IMR-90 (cell line): ENCODE measurements around the gene EXOSC9. TPM values are rescaled to one million over a fixed set of nuclear protein-coding genes. Genes with fewer than 3 reads are reported as not detected.

Source experiments
- ATAC-seq: fragments of 200-7000 bp; cut with Tn5 transposase; 2 replicates; pipeline ENCODE4 v1.9.1; 2020; ENCODE audit warnings: low read depth, mild to moderate bottlenecking, moderate library complexity
- BruUV-seq: library from RNA; stranded (reverse); fragments of 400-500 nt; replicated peaks from 2 replicates; lab custom pipeline; 2021; lab: Mats Ljungman, UMichigan
- CTCF ChIA-PET: fragments of 300-600 bp; formaldehyde crosslinking; extraction: SDS; loops from one replicate; lab custom pipeline; 2021; ENCODE audit warnings: antibody characterized with exemption; lab: Yijun Ruan, JAX
- POLR2A ChIA-PET: fragments of 300-600 bp; sonication (Branson Sonifier 250); formaldehyde crosslinking; loops from one replicate; lab custom pipeline; 2022; ENCODE audit warnings: antibody characterized with exemption; ENCODE audit not compliant: unreplicated experiment; lab: Charles Lee
- DNase-seq: peaks from one replicate; pipeline ENCODE4 v3.0.0; 2013
- H2AFZ ChIP-seq: replicated peaks from 2 replicates; pipeline ENCODE3; 2013; ENCODE audit warnings: low read length, mild to moderate bottlenecking; ENCODE audit not compliant: poor library complexity
- H2AK5ac ChIP-seq: 2 replicates; pipeline ENCODE4 v1.6.1; 2013; ENCODE audit warnings: low read depth, low read length, inconsistent platforms
- H2AK9ac ChIP-seq: replicated peaks from 2 replicates; pipeline ENCODE3; 2013; ENCODE audit warnings: mild to moderate bottlenecking, low read depth, low read length, moderate library complexity; ENCODE audit not compliant: poor library complexity
- H2BK120ac ChIP-seq: 2 replicates; pipeline ENCODE4 v1.6.1; 2013; ENCODE audit warnings: low read depth, low read length, inconsistent platforms
- H2BK15ac ChIP-seq: 3 replicates; pipeline ENCODE4 v1.6.1; 2013; ENCODE audit warnings: low read depth, low read length, inconsistent platforms
- H2BK20ac ChIP-seq: 2 replicates; pipeline ENCODE4 v1.6.1; 2013; ENCODE audit warnings: low read depth, mild to moderate bottlenecking, inconsistent platforms, low read length, moderate library complexity
- H2BK5ac ChIP-seq: 2 replicates; pipeline ENCODE4 v1.6.1; 2013; ENCODE audit warnings: mild to moderate bottlenecking, low read depth, low read length, inconsistent platforms; ENCODE audit not compliant: poor library complexity, severe bottlenecking
- H3K14ac ChIP-seq: replicated peaks from 2 replicates; pipeline ENCODE4 v1.6.1; 2013; ENCODE audit warnings: low read depth, low read length, inconsistent platforms
- H3K18ac ChIP-seq: 2 replicates; pipeline ENCODE4 v1.6.1; 2013; ENCODE audit warnings: low read depth, low read length, control low read depth
- H3K23ac ChIP-seq: 2 replicates; pipeline ENCODE4 v1.6.1; 2013; ENCODE audit warnings: low read depth, low read length, inconsistent platforms
- H3K27ac ChIP-seq: 2 replicates; pipeline ENCODE4 v1.5.1; 2013; ENCODE audit warnings: mild to moderate bottlenecking, control low read depth, low read length; ENCODE audit not compliant: insufficient read depth
- H3K27me3 ChIP-seq: 2 replicates; pipeline ENCODE4 v1.6.1; 2013; ENCODE audit warnings: low read length; ENCODE audit not compliant: control insufficient read depth, insufficient read depth
- H3K36me3 ChIP-seq: 2 replicates; pipeline ENCODE4 v1.6.1; 2013; ENCODE audit warnings: low read length, mixed read lengths; ENCODE audit not compliant: control insufficient read depth, insufficient read depth
- H3K4ac ChIP-seq: 2 replicates; pipeline ENCODE4 v1.6.1; 2013; ENCODE audit warnings: low read depth, low read length, inconsistent platforms
- H3K4me1 ChIP-seq: 2 replicates; pipeline ENCODE4 v1.6.1; 2013; ENCODE audit warnings: low read length, mixed read lengths; ENCODE audit not compliant: control insufficient read depth, insufficient read depth
- H3K4me2 ChIP-seq: 2 replicates; pipeline ENCODE4 v1.6.1; 2013; ENCODE audit warnings: low read depth, mild to moderate bottlenecking, control low read depth, low read length, moderate library complexity
- H3K4me3 ChIP-seq: 2 replicates; pipeline ENCODE4 v1.5.1; 2013; ENCODE audit warnings: low read depth, mild to moderate bottlenecking, control low read depth, low read length, moderate library complexity; ENCODE audit not compliant: insufficient read depth
- H3K56ac ChIP-seq: 2 replicates; pipeline ENCODE4 v1.6.1; 2013; ENCODE audit warnings: low read length, inconsistent platforms; ENCODE audit not compliant: insufficient read depth; ENCODE audit errors: extremely low read depth
- H3K79me1 ChIP-seq, 2 experiments: 2 replicates each; pipeline ENCODE4 v1.6.1; 2013; ENCODE audit warnings: low read length in 2 of 2, inconsistent platforms in 1 of 2, low read depth in 1 of 2
- H3K9ac ChIP-seq: 2 replicates; pipeline ENCODE4 v1.6.1; 2013; ENCODE audit warnings: low read depth, low read length, control low read depth
- H3K9me1 ChIP-seq: 2 replicates; pipeline ENCODE4 v1.6.1; 2013; ENCODE audit warnings: low read length, inconsistent platforms; ENCODE audit not compliant: insufficient read depth
- H3K9me3 ChIP-seq: 2 replicates; pipeline ENCODE4 v1.6.1; 2013; ENCODE audit warnings: low read length; ENCODE audit not compliant: control insufficient read depth, insufficient read depth
- H4K20me1 ChIP-seq: 2 replicates; pipeline ENCODE4 v1.6.1; 2013; ENCODE audit warnings: low read length, inconsistent platforms; ENCODE audit not compliant: insufficient read depth
- H4K5ac ChIP-seq: 2 replicates; pipeline ENCODE4 v1.6.1; 2013; ENCODE audit warnings: mild to moderate bottlenecking, low read depth, low read length, control low read depth
- H4K8ac ChIP-seq, 2 experiments: 2 replicates each; pipeline ENCODE4 v1.6.1; 2013; ENCODE audit warnings: low read depth in 2 of 2, low read length in 2 of 2, control low read depth in 1 of 2, inconsistent platforms in 1 of 2
- H4K91ac ChIP-seq: 2 replicates; pipeline ENCODE4 v1.6.1; 2013; ENCODE audit warnings: low read depth, low read length, inconsistent platforms; ENCODE audit not compliant: insufficient read depth
- BHLHE40 ChIP-seq: fragments of 150-350 bp; IDR thresholded peaks from 2 replicates; pipeline ENCODE4 v1.6.1; 2016; ENCODE audit warnings: mild to moderate bottlenecking, low read depth, low read length
- CHD1 ChIP-seq: IDR thresholded peaks from 2 replicates; pipeline ENCODE4 v1.6.1; 2012; ENCODE audit warnings: low read depth, low read length, improper control_type of control experiment
- CTCF ChIP-seq: conservative IDR thresholded peaks from 2 replicates; pipeline ENCODE4 v1.5.1; 2012; ENCODE audit warnings: mild to moderate bottlenecking, low read depth, low read length, improper control_type of control experiment
- FOS ChIP-seq: fragments of 150-350 bp; IDR thresholded peaks from 2 replicates; pipeline ENCODE4 v1.6.1; 2016; ENCODE audit warnings: low read depth, low read length
- MAZ ChIP-seq: IDR thresholded peaks from 2 replicates; pipeline ENCODE4 v1.6.1; 2012; ENCODE audit warnings: low read depth, mild to moderate bottlenecking, low read length, improper control_type of control experiment, moderate library complexity, borderline replicate concordance
- NFE2L2 ChIP-seq: fragments of 150-350 bp; IDR thresholded peaks from 2 replicates; pipeline ENCODE4 v1.6.1; 2016; ENCODE audit warnings: low read depth, mild to moderate bottlenecking, low read length
- POLR2A ChIP-seq: IDR thresholded peaks from 2 replicates; pipeline ENCODE4 v1.6.1; 2012; ENCODE audit warnings: mild to moderate bottlenecking, low read depth, low read length
- RCOR1 ChIP-seq: IDR thresholded peaks from 2 replicates; pipeline ENCODE4 v1.6.1; 2012; ENCODE audit warnings: mild to moderate bottlenecking, low read length, improper control_type of control experiment; ENCODE audit not compliant: insufficient replicate concordance
- WGBS, 2 experiments: methylation state at CpG; one replicate each; pipeline versions ENCODE4 v1.1.5 to v1.1.7; 2013; ENCODE audit warnings: missing lambda C conversion rate in 2 of 2; ENCODE audit not compliant: insufficient read length in 1 of 2; ENCODE audit errors: extremely low coverage in 2 of 2; 5-methylcytosine and 5-hydroxymethylcytosine counted together
- dilution Hi-C: fragments of 300-500 bp; cut with HindIII; formaldehyde crosslinking; loops from one replicate; pipeline ENCODE4 v1.14.3; 2018; ENCODE audit warnings: low sequenced_read_pairs; ENCODE audit not compliant: unreplicated experiment
- in situ Hi-C: fragments of 300-500 bp; cut with MboI; formaldehyde crosslinking; loops from 3 replicates; pipeline ENCODE4 v1.14.3; 2019; ENCODE audit warnings: low sequenced_read_pairs, inconsistent platforms, mixed read lengths
- intact Hi-C: fragments of 100-400 bp; cut with micrococcal nuclease; formaldehyde crosslinking; loops from 2 replicates; pipeline ENCODE4 v1.10.0; 2022
- polyA plus RNA-seq, 3 experiments: library from polyadenylated mRNA; depleted of rRNA; stranded (reverse); fragments of >200 nt; gene quantifications; 2 replicates each; pipeline ENCODE4 v1.2.3, GENCODE V29; 2012; ENCODE audit warnings: low replicate concordance in 1 of 3
- total RNA-seq: library from RNA; depleted of rRNA; stranded (reverse); fragments of >200 nt; gene quantifications from 2 replicates; pipeline ENCODE4 v1.2.3, GENCODE V29; 2012
- TF ChIP-seq, protein P1 (sequence below): fragments of 150-350 bp; IDR thresholded peaks from 2 replicates; pipeline ENCODE4 v1.6.1; 2016; ENCODE audit warnings: low read depth, mild to moderate bottlenecking, low read length, moderate library complexity, borderline replicate concordance
- TF ChIP-seq, protein P2 (sequence below): fragments of 150-350 bp; IDR thresholded peaks from 2 replicates; pipeline ENCODE4 v1.6.1; 2017; ENCODE audit warnings: mild to moderate bottlenecking, antibody characterized with exemption, low read length, low read depth

The EXOSC9 gene
- total and polyA plus RNA-seq, 2 of the 4 experiments (the other 2 are of a cell fraction) = 34.7 to 47.5 TPM

- ATAC-seq (no peak), DNase-seq (no peak)
- Histone ChIP-seq H3K4me2 (no peak overlapping the region), H3K23ac (no peak overlapping the region), H3K56ac (no peak overlapping the region), H2BK20ac (no peak overlapping the region), H3K27ac (no peak overlapping the region), H3K79me1 (no peaks in the 10 kb centered on the region), H3K27me3 (no peaks in the 10 kb centered on the region), H2BK120ac (no peak overlapping the region), H4K5ac (no peak overlapping the region), H3K9me3 (no peaks in the 10 kb centered on the region), H2AFZ (no peak overlapping the region), H3K36me3 (no peaks in the 10 kb centered on the region), H3K9ac (no peak overlapping the region), H3K4me1 (peaks cover 5% of the 10 kb centered on the region; the same call in 1 of the 2 replicates), H3K9me1 (no peaks in the 10 kb centered on the region), H3K4me3 (no peak overlapping the region), H4K91ac (no peak overlapping the region), H4K8ac (no peak overlapping the region), H4K20me1 (no peaks in the 10 kb centered on the region), H3K18ac (no peak overlapping the region), H3K14ac (no peak overlapping the region), H3K4ac (no peak overlapping the region), H2BK5ac (no peak overlapping the region), H2AK9ac (no peak overlapping the region), H2BK15ac (no peak overlapping the region), H2AK5ac (no peak overlapping the region)
- dilution Hi-C loops (no loop called here), intact Hi-C loops (no loop called here), in situ Hi-C loops (no loop called here)
- no peak for TF ChIP-seq BHLHE40
- no peak for TF ChIP-seq CTCF
- no peak for TF ChIP-seq POLR2A
- no peak for TF ChIP-seq NFE2L2
- no peak for TF ChIP-seq MAZ
- no peak for TF ChIP-seq CHD1
- TF ChIP-seq, protein P1, sequence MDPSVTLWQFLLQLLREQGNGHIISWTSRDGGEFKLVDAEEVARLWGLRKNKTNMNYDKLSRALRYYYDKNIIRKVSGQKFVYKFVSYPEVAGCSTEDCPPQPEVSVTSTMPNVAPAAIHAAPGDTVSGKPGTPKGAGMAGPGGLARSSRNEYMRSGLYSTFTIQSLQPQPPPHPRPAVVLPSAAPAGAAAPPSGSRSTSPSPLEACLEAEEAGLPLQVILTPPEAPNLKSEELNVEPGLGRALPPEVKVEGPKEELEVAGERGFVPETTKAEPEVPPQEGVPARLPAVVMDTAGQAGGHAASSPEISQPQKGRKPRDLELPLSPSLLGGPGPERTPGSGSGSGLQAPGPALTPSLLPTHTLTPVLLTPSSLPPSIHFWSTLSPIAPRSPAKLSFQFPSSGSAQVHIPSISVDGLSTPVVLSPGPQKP = no peak
- TF ChIP-seq, protein P2, sequence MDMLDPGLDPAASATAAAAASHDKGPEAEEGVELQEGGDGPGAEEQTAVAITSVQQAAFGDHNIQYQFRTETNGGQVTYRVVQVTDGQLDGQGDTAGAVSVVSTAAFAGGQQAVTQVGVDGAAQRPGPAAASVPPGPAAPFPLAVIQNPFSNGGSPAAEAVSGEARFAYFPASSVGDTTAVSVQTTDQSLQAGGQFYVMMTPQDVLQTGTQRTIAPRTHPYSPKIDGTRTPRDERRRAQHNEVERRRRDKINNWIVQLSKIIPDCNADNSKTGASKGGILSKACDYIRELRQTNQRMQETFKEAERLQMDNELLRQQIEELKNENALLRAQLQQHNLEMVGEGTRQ = no peak
- TF ChIP-seq RCOR1 = no peak
- TF ChIP-seq FOS = no peak
- BruUV-seq = no TSS peak
- ChIA-PET CTCF (no interaction called here), POLR2A (no interaction called here)
- no CpG with 5 or more reads among the region's 1 CpG for WGBS, 2 experiments
Observed at GRCh38 chr4:121771869-121772268, 29.3 kb upstream of the EXOSC9 start.
